Muscle of leg (tissue), 11 donors: ENCODE results near the gene EMX1. TPM values are rescaled to one million over a fixed set of nuclear protein-coding genes. Genes with fewer than 3 reads are reported as not detected.

ENCODE experiments used
- DNase-seq: peaks from one replicate; pipeline ENCODE4 v3.0.0; 2013
- H3K27ac ChIP-seq: one replicate; pipeline ENCODE4 v1.5.1; 2013; ENCODE audit warnings: mild to moderate bottlenecking, low read length, control low read depth
- H3K27me3 ChIP-seq: one replicate; pipeline ENCODE4 v1.6.1; 2013; ENCODE audit warnings: low read length; ENCODE audit not compliant: control insufficient read depth, insufficient read depth
- H3K36me3 ChIP-seq: one replicate; pipeline ENCODE4 v1.6.1; 2013; ENCODE audit warnings: low read length; ENCODE audit not compliant: control insufficient read depth, insufficient read depth
- H3K4me1 ChIP-seq: one replicate; pipeline ENCODE4 v1.6.1; 2013; ENCODE audit warnings: low read length; ENCODE audit not compliant: control insufficient read depth, insufficient read depth
- H3K4me3 ChIP-seq: one replicate; pipeline ENCODE4 v1.5.1; 2013; ENCODE audit warnings: low read length, control low read depth
- H3K9me3 ChIP-seq: replicated peaks from 2 replicates; pipeline ENCODE4 v1.6.1; 2013; ENCODE audit warnings: low read depth, low read length; ENCODE audit not compliant: control insufficient read depth
- WGBS: methylation state at CpG from one replicate; pipeline ENCODE4 v1.1.5; 2013; ENCODE audit warnings: missing lambda C conversion rate; ENCODE audit not compliant: insufficient coverage; 5-methylcytosine and 5-hydroxymethylcytosine counted together
- polyA plus RNA-seq, 8 donors: library from polyadenylated mRNA; unstranded; fragments of 120-200 nt; gene quantifications; one replicate each; pipeline versions ENCODE4 v1.2.1 to v1.2.3, GENCODE V29; 2013; ENCODE audit warnings: inconsistent platforms in 1 of 8, low replicate concordance in 1 of 8; ENCODE audit not compliant: insufficient read length in 8 of 8, insufficient read depth in 1 of 8
- total RNA-seq: library from RNA; stranded (reverse); fragments of 120-200 nt; gene quantifications from one replicate; pipeline ENCODE4 v1.2.4, GENCODE V29; 2013

Gene EMX1
- total and polyA plus RNA-seq, 9 donors: 0.04 to 0.07 (median 0.05) TPM; not detected in 6

DNA sequence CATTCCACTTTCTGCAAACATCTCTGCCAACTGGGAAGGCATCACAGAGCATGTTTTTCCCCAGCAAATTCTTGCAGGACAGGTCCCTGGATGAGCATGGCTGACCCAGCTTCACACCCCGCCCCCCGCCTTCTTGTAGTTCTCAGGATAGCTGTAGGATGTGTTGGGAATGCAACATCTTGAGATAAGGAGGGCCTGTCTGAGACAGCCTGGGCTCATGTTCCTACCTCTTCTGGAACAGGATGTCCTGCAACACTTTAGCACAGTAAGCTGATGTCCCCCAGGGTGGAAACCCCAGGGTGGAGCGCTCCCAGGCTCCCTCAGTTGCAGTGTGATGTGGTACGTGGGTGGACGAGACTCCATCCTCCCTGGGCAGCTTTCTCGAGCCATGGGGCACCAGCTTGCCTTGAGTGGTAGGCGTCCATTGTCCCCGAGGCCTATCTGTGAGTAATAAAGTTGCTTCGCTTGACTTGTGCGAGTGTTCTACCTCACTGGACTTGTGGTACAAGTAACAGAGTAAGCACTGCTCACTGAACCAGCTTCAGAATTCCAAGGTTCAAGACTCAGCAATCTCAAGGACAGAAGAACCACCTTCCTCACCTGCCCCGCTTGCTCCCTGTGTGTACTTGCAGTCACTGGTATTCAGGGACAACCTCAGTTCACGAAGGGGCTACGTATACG, 48.6 kb downstream of the EMX1 start:
- 90% methylated on average over 12 of the region's 14 CpGs for WGBS
- no peak overlapping the region for H3K27ac ChIP-seq

GRCh38 chr2:72968286-72968685, 51.0 kb downstream of the EMX1 start:
- no peak for DNase-seq
- peaks cover 2% of the 10 kb centered on the region for H3K36me3 ChIP-seq
- no peak overlapping the region for H3K4me3 ChIP-seq
- H3K27ac ChIP-seq: no peak overlapping the region
- peaks cover 3% of the 10 kb centered on the region for H3K4me1 ChIP-seq
- no peaks in the 10 kb centered on the region for H3K9me3 ChIP-seq
- WGBS: 93% methylated on average over 4 of the region's 8 CpGs
- H3K27me3 ChIP-seq: no peaks in the 10 kb centered on the region

More for the DNA sequence above, 48.6 kb downstream of the EMX1 start:
- H3K27me3 ChIP-seq: no peaks in the 10 kb centered on the region
- H3K4me1 ChIP-seq: peaks cover 6% of the 10 kb centered on the region
- no peak for DNase-seq
- H3K4me3 ChIP-seq: no peak overlapping the region
- H3K36me3 ChIP-seq: no peaks in the 10 kb centered on the region
- H3K9me3 ChIP-seq: no peaks in the 10 kb centered on the region

DNA sequence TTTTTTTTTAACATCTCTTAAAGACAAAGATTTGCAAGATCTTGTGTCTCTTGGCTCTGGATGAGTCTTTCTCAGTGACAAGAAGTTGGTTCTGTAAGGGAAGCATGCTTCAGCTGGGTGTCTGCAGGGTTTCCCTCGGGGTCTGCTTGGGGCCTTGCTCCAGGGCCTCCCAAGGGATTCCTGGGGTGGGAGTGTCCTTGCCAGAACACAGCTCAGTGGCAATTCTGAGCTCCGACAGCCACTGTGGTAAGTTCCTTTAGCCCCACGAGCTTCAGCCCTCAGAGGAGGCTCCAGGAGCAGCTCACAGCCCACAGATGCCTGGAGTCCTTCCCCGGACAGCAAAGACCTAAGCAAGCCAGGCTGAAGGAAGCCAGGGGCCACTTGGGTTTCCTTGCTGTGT, 52.4 kb downstream of the EMX1 start:
- H3K36me3 ChIP-seq: peaks cover 2% of the 10 kb centered on the region
- H3K27ac ChIP-seq: no peak overlapping the region
- H3K9me3 ChIP-seq: no peaks in the 10 kb centered on the region
- DNase-seq: no peak
- WGBS: 47% methylated on average over 4 of the region's 4 CpGs
- H3K4me3 ChIP-seq: no peak overlapping the region
- H3K4me1 ChIP-seq: no peaks in the 10 kb centered on the region
- no peaks in the 10 kb centered on the region for H3K27me3 ChIP-seq

- no CpG with 5 or more reads among the region's 7 CpGs for WGBS
- Histone ChIP-seq H3K36me3 (peaks cover 2% of the 10 kb centered on the region), H3K27ac (no peak overlapping the region), H3K4me3 (no peak overlapping the region), H3K27me3 (no peaks in the 10 kb centered on the region), H3K9me3 (no peaks in the 10 kb centered on the region), H3K4me1 (no peaks in the 10 kb centered on the region)
- DNase-seq: no peak
These were observed 53.7 kb downstream of the EMX1 start for GRCh38 chr2:72971036-72971435.

GRCh38 chr2:72972352-72973136, 55.2 kb downstream of the EMX1 start:
- H3K36me3 ChIP-seq: peaks cover 2% of the 10 kb centered on the region
- WGBS: 79% methylated on average over 5 of the region's 12 CpGs
- H3K4me1 ChIP-seq: no peaks in the 10 kb centered on the region
- H3K4me3 ChIP-seq: no peak overlapping the region
- H3K27ac ChIP-seq: no peak overlapping the region
- DNase-seq: no peak
- no peaks in the 10 kb centered on the region for H3K27me3 ChIP-seq
- no peaks in the 10 kb centered on the region for H3K9me3 ChIP-seq

DNA sequence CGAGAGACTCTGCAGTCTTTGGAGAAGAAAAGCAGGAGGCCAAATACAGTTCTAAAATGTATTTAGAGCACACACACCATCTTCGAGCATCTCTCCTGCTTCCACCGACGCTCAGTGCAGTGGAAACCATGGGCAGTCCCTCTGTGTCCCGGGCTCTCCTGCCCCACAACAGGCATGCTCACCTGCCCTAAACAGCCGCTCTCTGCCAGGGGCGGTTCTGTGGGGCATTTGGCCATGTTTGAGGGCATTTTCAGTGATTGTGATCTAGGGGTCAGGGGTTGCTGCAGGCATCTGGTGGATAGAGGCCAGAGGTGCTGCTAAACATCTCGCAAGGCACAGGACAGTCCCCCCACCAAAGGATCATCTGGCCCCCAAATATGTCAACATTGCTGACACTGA, 55.8 kb downstream of the EMX1 start:
- H3K27ac ChIP-seq: no peak overlapping the region
- no peaks in the 10 kb centered on the region for H3K4me1 ChIP-seq
- DNase-seq: no peak
- no peaks in the 10 kb centered on the region for H3K9me3 ChIP-seq
- H3K4me3 ChIP-seq: no peak overlapping the region
- 79% methylated on average over 3 of the region's 8 CpGs for WGBS
- H3K36me3 ChIP-seq: peaks cover 2% of the 10 kb centered on the region
- H3K27me3 ChIP-seq: no peaks in the 10 kb centered on the region

- Histone ChIP-seq H3K27me3 (no peaks in the 10 kb centered on the region), H3K27ac (no peak overlapping the region), H3K4me3 (no peak overlapping the region), H3K9me3 (no peaks in the 10 kb centered on the region), H3K4me1 (no peaks in the 10 kb centered on the region), H3K36me3 (peaks cover 2% of the 10 kb centered on the region)
- DNase-seq: peak; percentile 28
- 28% methylated on average over 4 of the region's 12 CpGs for WGBS
These were observed 56.5 kb downstream of the EMX1 start for GRCh38 chr2:72973566-72974435.

- DNase-seq: no peak
- WGBS: 100% methylated on average over 1 of the region's 2 CpGs
- Histone ChIP-seq H3K27me3 (no peaks in the 10 kb centered on the region), H3K9me3 (no peaks in the 10 kb centered on the region), H3K27ac (no peak overlapping the region), H3K36me3 (peaks cover 2% of the 10 kb centered on the region), H3K4me3 (no peak overlapping the region), H3K4me1 (no peaks in the 10 kb centered on the region)
These were observed 57.1 kb downstream of the EMX1 start for GRCh38 chr2:72974436-72974754.

DNA sequence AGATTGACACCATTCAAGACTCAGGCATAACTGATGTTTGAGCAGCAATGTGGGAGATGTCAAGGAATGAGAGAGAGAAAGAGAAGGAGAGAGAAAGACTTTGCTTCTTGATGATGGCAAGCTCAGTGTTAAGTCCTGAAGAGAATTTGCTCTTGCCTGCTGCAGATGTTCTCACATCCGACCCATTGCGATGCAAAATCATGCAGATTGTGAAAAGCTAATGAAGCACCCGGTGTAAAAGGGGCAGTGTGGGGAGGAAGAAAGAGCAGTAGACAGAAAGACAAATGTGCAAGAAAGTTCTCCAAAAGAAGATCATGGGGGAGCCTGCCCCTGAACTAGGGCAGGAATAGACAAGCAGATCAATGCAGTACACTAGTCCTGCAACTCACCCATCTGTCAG, 57.7 kb downstream of the EMX1 start:
- H3K9me3 ChIP-seq: no peaks in the 10 kb centered on the region
- H3K27ac ChIP-seq: no peak overlapping the region
- no peak for DNase-seq
- H3K27me3 ChIP-seq: no peaks in the 10 kb centered on the region
- H3K36me3 ChIP-seq: peaks cover 2% of the 10 kb centered on the region
- H3K4me1 ChIP-seq: no peaks in the 10 kb centered on the region
- 26% methylated on average over 3 of the region's 3 CpGs for WGBS
- H3K4me3 ChIP-seq: no peak overlapping the region

- Histone ChIP-seq H3K27me3 (no peaks in the 10 kb centered on the region), H3K4me1 (peaks cover 11% of the 10 kb centered on the region), H3K27ac (no peak overlapping the region), H3K9me3 (no peaks in the 10 kb centered on the region), H3K36me3 (no peaks in the 10 kb centered on the region), H3K4me3 (no peak overlapping the region)
- DNase-seq: peak; percentile 79
- WGBS: no CpG with 5 or more reads among the region's 3 CpGs
These were observed 62.6 kb downstream of the EMX1 start for GRCh38 chr2:72979896-72980295.
